Kidney epithelial cell (primary cell): Measurements from ENCODE around the gene THOC1. TPM values are rescaled to one million over a fixed set of nuclear protein-coding genes. Genes with fewer than 3 reads are reported as not detected.
"Not testable (repeated sequence)": the region's sequence is repeated elsewhere in the genome, so short reads cannot be mapped to it uniquely, and the experiment has no call there.

ENCODE experiments used
- DNase-seq: peaks from one replicate; pipeline ENCODE4 v3.0.0-alpha.2; 2010; ENCODE audit warnings: low read depth
- H3K27me3 ChIP-seq: 2 replicates; pipeline ENCODE4 v1.6.0; 2011; ENCODE audit warnings: low read length; ENCODE audit not compliant: control insufficient read depth, insufficient read depth
- H3K36me3 ChIP-seq: 2 replicates; pipeline ENCODE4 v1.5.1; 2011; ENCODE audit warnings: low read length; ENCODE audit not compliant: control insufficient read depth, insufficient read depth
- H3K4me3 ChIP-seq: 2 replicates; pipeline ENCODE4 v1.5.1; 2011; ENCODE audit warnings: low read depth, mild to moderate bottlenecking, control low read depth, low read length
- CTCF ChIP-seq: IDR thresholded peaks from 2 replicates; pipeline ENCODE4 v1.5.1; 2011; ENCODE audit warnings: mild to moderate bottlenecking, moderate library complexity, low read length, control low read depth, inconsistent platforms; ENCODE audit not compliant: insufficient read depth, poor library complexity, severe bottlenecking
- total RNA-seq: library from RNA; depleted of rRNA; stranded (reverse); fragments of >200 nt; gene quantifications from 2 replicates; pipeline ENCODE4 v1.2.3, GENCODE V29; 2015

THOC1 gene
- total RNA-seq, 1 donor from 2014 or later: 28.7 TPM

GRCh38 chr18:310042-310441 is 42.2 kb upstream of the THOC1 start:
- H3K27me3 ChIP-seq: peaks cover 2% of the 10 kb centered on the region
- H3K36me3 ChIP-seq: no peaks in the 10 kb centered on the region
- no peak for TF ChIP-seq CTCF
- no peak overlapping the region for H3K4me3 ChIP-seq
- DNase-seq: no peak

DNA sequence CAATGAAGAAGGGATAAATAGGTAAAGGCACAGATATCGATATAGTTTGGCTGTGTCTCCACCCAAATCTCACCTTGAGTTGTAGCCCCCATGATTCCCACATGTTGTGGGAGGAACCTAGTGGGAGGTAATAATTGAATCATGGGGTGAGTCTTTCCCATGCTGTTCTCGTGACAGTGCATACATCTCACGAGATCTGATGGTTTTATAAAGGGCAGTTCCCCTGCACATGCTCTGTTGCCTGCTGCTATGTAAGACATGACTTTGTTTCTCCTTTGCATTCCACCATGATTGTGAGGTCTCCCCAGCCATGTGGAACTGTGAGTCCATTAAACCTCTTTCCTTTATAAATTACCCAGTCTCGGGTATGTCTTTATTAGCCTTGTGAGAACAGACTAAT is 40.2 kb upstream of the THOC1 start:
- not testable (repeated sequence) for DNase-seq, H3K27me3 ChIP-seq

GRCh38 chr18:306608-307255 is 38.9 kb upstream of the THOC1 start:
- Histone ChIP-seq H3K36me3 (no peaks in the 10 kb centered on the region), H3K27me3 (peaks cover 2% of the 10 kb centered on the region), H3K4me3 (no peak overlapping the region)
- DNase-seq: no peak
- TF ChIP-seq CTCF: no peak

More for the DNA sequence above, 40.2 kb upstream of the THOC1 start:
- not testable (repeated sequence) for H3K4me3 ChIP-seq, H3K36me3 ChIP-seq

- DNase-seq: no peak
- Histone ChIP-seq H3K4me3 (no peak overlapping the region), H3K27me3 (peaks cover 2% of the 10 kb centered on the region), H3K36me3 (no peaks in the 10 kb centered on the region)
- TF ChIP-seq CTCF: no peak
Measured at GRCh38 chr18:305003-305501, 37.2 kb upstream of the THOC1 start.

- no peak for DNase-seq
- TF ChIP-seq CTCF: no peak
- H3K27me3 ChIP-seq: peaks cover 2% of the 10 kb centered on the region
- no peaks in the 10 kb centered on the region for H3K36me3 ChIP-seq
- H3K4me3 ChIP-seq: no peak overlapping the region
Measured at GRCh38 chr18:303607-304006, 35.8 kb upstream of the THOC1 start.

DNA sequence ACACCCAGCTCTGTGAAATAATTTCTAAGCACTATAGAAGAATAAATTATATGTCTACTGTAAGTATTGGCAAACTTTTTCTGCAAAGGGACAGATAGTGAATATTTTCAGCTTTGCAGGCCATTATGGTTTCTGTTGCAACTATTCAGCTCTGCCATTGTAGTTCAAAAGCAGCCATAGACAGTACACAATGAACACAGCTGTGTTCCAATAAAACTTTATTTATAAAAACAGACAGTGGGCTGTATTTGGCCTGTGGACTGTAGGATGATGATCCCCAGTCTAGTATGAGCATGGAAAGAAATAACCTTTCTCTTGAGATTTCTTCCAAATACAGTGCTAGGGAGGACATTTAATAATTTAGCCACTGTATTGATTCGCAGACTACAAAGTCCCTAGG is 35.2 kb upstream of the THOC1 start:
- Histone ChIP-seq H3K4me3 (no peak overlapping the region), H3K36me3 (no peaks in the 10 kb centered on the region), H3K27me3 (peaks cover 2% of the 10 kb centered on the region)
- no peak for TF ChIP-seq CTCF
- DNase-seq: no peak
